A673 (cell line): ENCODE measurements around the gene SMIM36. TPM values are rescaled to one million over a fixed set of nuclear protein-coding genes. Genes with fewer than 3 reads are reported as not detected.

Source experiments
- BruUV-seq: library from RNA; stranded (reverse); fragments of 400-500 nt; replicated peaks from 2 replicates; lab custom pipeline; 2021; lab: Mats Ljungman, UMichigan
- CTCF ChIA-PET: fragments of 300-600 bp; sonication (Branson Sonifier 250); formaldehyde crosslinking; loops from one replicate; lab custom pipeline; 2022; ENCODE audit warnings: antibody characterized with exemption; lab: Charles Lee
- POLR2A ChIA-PET: fragments of 300-600 bp; sonication (Branson Sonifier 250); formaldehyde crosslinking; loops from one replicate; lab custom pipeline; 2022; ENCODE audit warnings: antibody characterized with exemption; ENCODE audit not compliant: low non-redundant PET; lab: Charles Lee
- DNase-seq: peaks from one replicate; pipeline ENCODE4 v3.0.0-alpha.2; 2015; ENCODE audit warnings: low spot score
- H3K27ac ChIP-seq: fragments of 200-600 bp; sonication (generic); 2 replicates; pipeline ENCODE4 v1.5.1; 2016; ENCODE audit warnings: mixed run types, low read depth, mild to moderate bottlenecking, mixed read lengths, antibody characterized with exemption, low read length; ENCODE audit not compliant: poor library complexity, severe bottlenecking
- H3K27me3 ChIP-seq: fragments of 200-600 bp; sonication (generic); replicated peaks from 2 replicates; pipeline ENCODE4 v1.6.1; 2017; ENCODE audit warnings: mixed run types, low read depth, mild to moderate bottlenecking, mixed read lengths, antibody characterized with exemption, low read length; ENCODE audit not compliant: insufficient read depth, poor library complexity
- H3K36me3 ChIP-seq: fragments of 200-600 bp; sonication (generic); 2 replicates; pipeline ENCODE4 v1.6.1; 2016; ENCODE audit warnings: mixed run types, mild to moderate bottlenecking, mixed read lengths, antibody characterized with exemption, low read length; ENCODE audit not compliant: insufficient read depth, poor library complexity, severe bottlenecking
- H3K4me1 ChIP-seq: fragments of 200-600 bp; sonication (generic); 2 replicates; pipeline ENCODE4 v1.6.1; 2017; ENCODE audit warnings: mixed run types, mild to moderate bottlenecking, mixed read lengths, antibody characterized with exemption, low read length; ENCODE audit not compliant: insufficient read depth, poor library complexity, severe bottlenecking
- H3K4me3 ChIP-seq: fragments of 200-600 bp; sonication (generic); 2 replicates; pipeline ENCODE4 v1.5.1; 2016; ENCODE audit warnings: low read depth, mixed run types, mild to moderate bottlenecking, mixed read lengths, low read length; ENCODE audit not compliant: poor library complexity, severe bottlenecking
- H3K9me3 ChIP-seq: fragments of 200-600 bp; sonication (generic); 2 replicates; pipeline ENCODE4 v1.6.1; 2016; ENCODE audit warnings: mixed run types, low read depth, mild to moderate bottlenecking, mixed read lengths, antibody characterized with exemption, low read length; ENCODE audit not compliant: poor library complexity, severe bottlenecking
- CTCF ChIP-seq: fragments of 300-800, 200-600 bp; sonication (generic); conservative IDR thresholded peaks from 2 replicates; pipeline ENCODE4 v1.5.1; 2017; ENCODE audit warnings: low read depth, mild to moderate bottlenecking, antibody characterized with exemption, low read length, moderate library complexity, mixed read lengths
- EZH2 ChIP-seq: fragments of 200-600 bp; sonication (generic); IDR thresholded peaks from 2 replicates; pipeline ENCODE4 v1.6.1; 2017; ENCODE audit warnings: borderline replicate concordance, low read depth, mild to moderate bottlenecking, mixed read lengths, antibody characterized with exemption, low read length; ENCODE audit not compliant: poor library complexity, severe bottlenecking
- intact Hi-C: fragments of 100-400 bp; cut with micrococcal nuclease; formaldehyde crosslinking; loops from one replicate; pipeline ENCODE4 v1.10.0; 2022; ENCODE audit not compliant: unreplicated experiment
- total RNA-seq: library from RNA; stranded (reverse); gene quantifications from 2 replicates; pipeline ENCODE4 v1.2.3, GENCODE V29; 2021

The SMIM36 gene
- total RNA-seq, 1 experiment from 2014 or later, result not detected

DNA sequence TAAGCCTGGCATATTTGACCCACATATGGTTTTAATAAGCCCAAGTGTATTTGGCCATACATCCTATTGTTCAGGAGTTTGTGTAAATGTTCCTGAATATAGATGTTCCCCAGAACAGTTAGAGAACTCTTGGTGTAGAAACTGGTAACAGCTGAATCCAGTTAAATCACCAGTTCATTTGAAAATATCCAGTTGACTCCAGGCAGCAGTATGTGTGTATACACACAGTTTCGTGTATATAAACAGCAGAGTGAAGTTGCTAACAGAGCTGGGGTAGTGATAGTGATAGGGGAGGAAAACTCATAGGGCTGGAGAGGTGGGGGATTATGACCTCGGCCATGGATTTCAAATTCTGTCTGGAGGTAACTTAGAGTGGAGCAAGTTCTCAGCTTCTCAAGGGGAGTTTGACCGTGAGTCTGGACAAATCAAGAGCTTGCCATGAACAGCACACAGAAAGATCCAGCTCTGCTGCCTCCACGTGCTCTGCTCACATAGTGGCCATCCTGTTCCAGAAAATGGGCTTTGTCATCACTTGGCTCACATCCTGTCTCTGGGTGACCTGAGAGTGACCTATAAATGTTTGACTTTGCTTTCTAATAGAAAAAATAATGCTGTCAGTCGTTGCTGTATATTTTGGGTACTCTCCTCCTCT is 59.0 kb downstream of the SMIM36 start:
- Histone ChIP-seq H3K4me1 (peaks cover 62% of the 10 kb centered on the region), H3K4me3 (no peak overlapping the region), H3K27me3 (no peaks in the 10 kb centered on the region), H3K36me3 (no peaks in the 10 kb centered on the region), H3K27ac (no peak overlapping the region), H3K9me3 (no peaks in the 10 kb centered on the region)
- ChIA-PET POLR2A (interaction anchor here (0.6 kb wide), 1 partner anchor 247 kb away, joined by 7 read pairs; no protein-coding TSS in a partner anchor), CTCF (interaction anchor here (0.6 to 0.7 kb wide), 2 partner anchors 41 to 265 kb away, joined by 5 to 10 read pairs; no protein-coding TSS in a partner anchor)
- TF ChIP-seq EZH2, result no peak
- TF ChIP-seq CTCF, result no peak
- intact Hi-C loops, result loop anchor here (5.0 kb wide), 1 partner anchor 245 kb away; no protein-coding TSS in a partner anchor
- no TSS peak for BruUV-seq
- DNase-seq, result peak; percentile 63

DNA sequence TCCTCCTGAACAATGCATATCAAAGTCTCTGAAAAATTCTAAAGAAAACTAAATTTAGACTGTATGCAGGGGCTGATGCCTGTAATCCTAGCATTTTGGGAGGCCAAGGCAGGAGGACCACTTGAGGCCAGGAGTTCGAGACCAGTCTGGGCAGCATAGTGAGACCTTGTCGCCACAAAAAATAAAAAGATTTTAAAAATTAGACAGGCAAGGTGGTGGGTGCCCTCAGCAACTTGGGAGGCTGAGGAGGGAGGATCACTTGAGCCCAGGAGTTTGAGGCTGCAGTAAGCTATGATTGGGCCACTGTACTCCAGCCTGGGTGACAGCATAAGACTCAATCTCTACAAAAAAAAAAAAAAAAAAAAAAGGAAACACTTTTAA is 59.5 kb downstream of the SMIM36 start:
- H3K4me1 ChIP-seq, result peaks cover 60% of the 10 kb centered on the region
- no peak overlapping the region for H3K4me3 ChIP-seq
- no peak for TF ChIP-seq EZH2
- no peak for TF ChIP-seq CTCF
- intact Hi-C loops, result loop anchor here (5.0 kb wide), 1 partner anchor 244 kb away; no protein-coding TSS in a partner anchor
- no peaks in the 10 kb centered on the region for H3K27me3 ChIP-seq
- no peaks in the 10 kb centered on the region for H3K36me3 ChIP-seq
- ChIA-PET POLR2A (interaction anchor here (0.6 kb wide), 1 partner anchor 247 kb away, joined by 7 read pairs; no protein-coding TSS in a partner anchor), CTCF (interaction anchor here (0.6 to 0.7 kb wide), 2 partner anchors 42 to 266 kb away, joined by 5 to 10 read pairs; no protein-coding TSS in a partner anchor)
- H3K9me3 ChIP-seq, result no peaks in the 10 kb centered on the region
- no peak for DNase-seq
- peak overlapping the region; percentile 31 for H3K27ac ChIP-seq
- no TSS peak for BruUV-seq

DNA sequence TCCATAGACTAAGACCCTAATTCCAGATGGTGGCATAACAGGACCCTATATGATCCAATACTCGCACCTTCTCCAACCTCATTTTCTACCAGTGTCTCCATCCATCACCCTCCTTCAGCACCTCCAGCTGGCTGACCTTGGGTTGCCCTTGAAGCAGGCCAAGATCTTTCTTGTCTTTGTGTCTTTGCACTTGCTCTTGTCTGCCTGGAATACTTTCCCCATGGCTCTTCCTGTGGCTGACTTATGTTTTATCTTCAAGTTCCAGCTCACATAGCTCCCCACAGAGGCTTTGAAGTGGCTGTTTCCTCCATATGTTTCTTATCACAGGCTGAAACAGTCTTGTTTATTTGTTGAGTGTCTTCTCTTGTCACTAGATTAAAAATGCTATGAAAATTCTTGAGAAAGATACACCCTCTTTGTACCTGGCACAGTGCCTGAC is 60.0 kb downstream of the SMIM36 start:
- ChIA-PET POLR2A (interaction anchor here (0.6 kb wide), 1 partner anchor 246 kb away, joined by 7 read pairs; no protein-coding TSS in a partner anchor), CTCF (interaction anchor here (0.7 kb wide), 1 partner anchor 266 kb away, joined by 5 read pairs; no protein-coding TSS in a partner anchor)
- Histone ChIP-seq H3K27me3 (no peaks in the 10 kb centered on the region), H3K4me1 (peaks cover 55% of the 10 kb centered on the region), H3K27ac (peak overlapping the region; percentile 31), H3K9me3 (no peaks in the 10 kb centered on the region), H3K36me3 (no peaks in the 10 kb centered on the region), H3K4me3 (no peak overlapping the region)
- peak; percentile 95 for DNase-seq
- intact Hi-C loops, result loop anchor here (5.0 kb wide), 1 partner anchor 244 kb away; no protein-coding TSS in a partner anchor
- no peak for TF ChIP-seq EZH2
- TF ChIP-seq CTCF, result no peak
- no TSS peak for BruUV-seq
